ENCODE data around the gene ADCY9.
"Not testable (repeated sequence)": the region's sequence is repeated elsewhere in the genome, so short reads cannot be mapped to it uniquely, and the experiment has no call there.

The ADCY9 gene

GRCh38 chr16:3948378-3948995 is 167.8 kb downstream of the ADCY9 start:
- no peaks in the 10 kb centered on the region for H3K27me3 ChIP-seq (ENCODE audit: control insufficient read depth, insufficient read depth, low read length, poor library complexity, severe bottlenecking)
- H3K4me3 ChIP-seq (ENCODE audit: insufficient read depth, low read depth, low read length), result no peak overlapping the region
- H3K4me1 ChIP-seq (ENCODE audit: control insufficient read depth, insufficient read depth, low read length), result no peaks in the 10 kb centered on the region
- WGBS, 2 experiments, result 94 to 95% methylated on average over 17 of the region's 17 CpGs
- no peaks in the 10 kb centered on the region for H3K36me3 ChIP-seq (ENCODE audit: control insufficient read depth, insufficient read depth, low read length)
- no peak overlapping the region for H3K27ac ChIP-seq (ENCODE audit: insufficient read depth, low read depth, low read length, poor library complexity, severe bottlenecking)
- no peaks in the 10 kb centered on the region for H3K9me3 ChIP-seq (ENCODE audit: control insufficient read depth, low read length)

GRCh38 chr16:3946604-3947180 is 169.6 kb downstream of the ADCY9 start:
- H3K4me3 ChIP-seq (ENCODE audit: insufficient read depth, low read depth, low read length), result no peak overlapping the region
- H3K36me3 ChIP-seq (ENCODE audit: control insufficient read depth, insufficient read depth, low read length), result no peaks in the 10 kb centered on the region
- H3K27ac ChIP-seq (ENCODE audit: insufficient read depth, low read depth, low read length, poor library complexity, severe bottlenecking), result no peak overlapping the region
- H3K27me3 ChIP-seq (ENCODE audit: control insufficient read depth, insufficient read depth, low read length, poor library complexity, severe bottlenecking), result no peaks in the 10 kb centered on the region
- no peaks in the 10 kb centered on the region for H3K4me1 ChIP-seq (ENCODE audit: control insufficient read depth, insufficient read depth, low read length)
- WGBS, 2 experiments, result 90% methylated on average over 20 of the region's 20 CpGs
- H3K9me3 ChIP-seq (ENCODE audit: control insufficient read depth, low read length), result no peaks in the 10 kb centered on the region

GRCh38 chr16:3945751-3946603 is 170.3 kb downstream of the ADCY9 start:
- no peaks in the 10 kb centered on the region for H3K36me3 ChIP-seq (ENCODE audit: control insufficient read depth, insufficient read depth, low read length)
- 88 to 90% methylated on average over 11 of the region's 11 CpGs for WGBS, 2 experiments
- H3K4me1 ChIP-seq (ENCODE audit: control insufficient read depth, insufficient read depth, low read length), result no peaks in the 10 kb centered on the region
- no peaks in the 10 kb centered on the region for H3K27me3 ChIP-seq (ENCODE audit: control insufficient read depth, insufficient read depth, low read length, poor library complexity, severe bottlenecking)
- no peak overlapping the region for H3K27ac ChIP-seq (ENCODE audit: insufficient read depth, low read depth, low read length, poor library complexity, severe bottlenecking)
- no peaks in the 10 kb centered on the region for H3K9me3 ChIP-seq (ENCODE audit: control insufficient read depth, low read length)
- no peak overlapping the region for H3K4me3 ChIP-seq (ENCODE audit: insufficient read depth, low read depth, low read length)

GRCh38 chr16:3944457-3944856 is 171.8 kb downstream of the ADCY9 start:
- H3K4me1 ChIP-seq (ENCODE audit: control insufficient read depth, insufficient read depth, low read length); H3K36me3 ChIP-seq (ENCODE audit: control insufficient read depth, insufficient read depth, low read length); H3K27ac ChIP-seq (ENCODE audit: insufficient read depth, low read depth, low read length, poor library complexity, severe bottlenecking); H3K27me3 ChIP-seq (ENCODE audit: control insufficient read depth, insufficient read depth, low read length, poor library complexity, severe bottlenecking); H3K9me3 ChIP-seq (ENCODE audit: control insufficient read depth, low read length); H3K4me3 ChIP-seq (ENCODE audit: insufficient read depth, low read depth, low read length): not testable (repeated sequence)
- 84 to 88% methylated on average over 2 of the region's 2 CpGs for WGBS, 2 experiments

GRCh38 chr16:3942146-3942545 is 174.1 kb downstream of the ADCY9 start:
- H3K4me3 ChIP-seq (ENCODE audit: insufficient read depth, low read depth, low read length); H3K4me1 ChIP-seq (ENCODE audit: control insufficient read depth, insufficient read depth, low read length); H3K27me3 ChIP-seq (ENCODE audit: control insufficient read depth, insufficient read depth, low read length, poor library complexity, severe bottlenecking); H3K36me3 ChIP-seq (ENCODE audit: control insufficient read depth, insufficient read depth, low read length); H3K9me3 ChIP-seq (ENCODE audit: control insufficient read depth, low read length); H3K27ac ChIP-seq (ENCODE audit: insufficient read depth, low read depth, low read length, poor library complexity, severe bottlenecking): not testable (repeated sequence)
- 70 to 100% methylated on average over 1 to 2 of the region's 4 CpGs for WGBS, 2 experiments

- Histone ChIP-seq H3K9me3 (ENCODE audit: control insufficient read depth, low read length) (no peaks in the 10 kb centered on the region), H3K4me3 (ENCODE audit: insufficient read depth, low read depth, low read length) (peak overlapping the region; percentile 24), H3K4me1 (ENCODE audit: control insufficient read depth, insufficient read depth, low read length) (no peaks in the 10 kb centered on the region), H3K27me3 (ENCODE audit: control insufficient read depth, insufficient read depth, low read length, poor library complexity, severe bottlenecking) (peaks cover 6% of the 10 kb centered on the region), H3K27ac (ENCODE audit: insufficient read depth, low read depth, low read length, poor library complexity, severe bottlenecking) (no peak overlapping the region), H3K36me3 (ENCODE audit: control insufficient read depth, insufficient read depth, low read length) (no peaks in the 10 kb centered on the region)
- 27% methylated on average over 43 of the region's 43 CpGs for WGBS, 2 experiments
Observed at GRCh38 chr16:3938843-3939624, 177.2 kb downstream of the ADCY9 start.

GRCh38 chr16:3938471-3938842 is 177.8 kb downstream of the ADCY9 start:
- no peaks in the 10 kb centered on the region for H3K4me1 ChIP-seq (ENCODE audit: control insufficient read depth, insufficient read depth, low read length)

GRCh38 chr16:3937066-3937875 is 179.0 kb downstream of the ADCY9 start:
- peaks cover 6% of the 10 kb centered on the region for H3K27me3 ChIP-seq (ENCODE audit: control insufficient read depth, insufficient read depth, low read length, poor library complexity, severe bottlenecking)
- no peaks in the 10 kb centered on the region for H3K9me3 ChIP-seq (ENCODE audit: control insufficient read depth, low read length)
- H3K4me1 ChIP-seq (ENCODE audit: control insufficient read depth, insufficient read depth, low read length), result no peaks in the 10 kb centered on the region
- H3K27ac ChIP-seq (ENCODE audit: insufficient read depth, low read depth, low read length, poor library complexity, severe bottlenecking), result no peak overlapping the region
- H3K36me3 ChIP-seq (ENCODE audit: control insufficient read depth, insufficient read depth, low read length), result no peaks in the 10 kb centered on the region
- WGBS, 2 experiments, result 93 to 96% methylated on average over 13 of the region's 13 CpGs
- no peak overlapping the region for H3K4me3 ChIP-seq (ENCODE audit: insufficient read depth, low read depth, low read length)

More at GRCh38 chr16:3938471-3938842, 177.8 kb downstream of the ADCY9 start:
- no peaks in the 10 kb centered on the region for H3K9me3 ChIP-seq (ENCODE audit: control insufficient read depth, low read length)
- H3K36me3 ChIP-seq (ENCODE audit: control insufficient read depth, insufficient read depth, low read length), result no peaks in the 10 kb centered on the region
- H3K27ac ChIP-seq (ENCODE audit: insufficient read depth, low read depth, low read length, poor library complexity, severe bottlenecking), result no peak overlapping the region
- peak overlapping the region; percentile 24 for H3K4me3 ChIP-seq (ENCODE audit: insufficient read depth, low read depth, low read length)
- 93 to 94% methylated on average over 19 of the region's 19 CpGs for WGBS, 2 experiments
- H3K27me3 ChIP-seq (ENCODE audit: control insufficient read depth, insufficient read depth, low read length, poor library complexity, severe bottlenecking), result peaks cover 6% of the 10 kb centered on the region

- WGBS, 2 experiments, result 90% methylated on average over 4 of the region's 4 CpGs
- Histone ChIP-seq H3K9me3 (ENCODE audit: control insufficient read depth, low read length) (no peaks in the 10 kb centered on the region), H3K27ac (ENCODE audit: insufficient read depth, low read depth, low read length, poor library complexity, severe bottlenecking) (no peak overlapping the region), H3K4me1 (ENCODE audit: control insufficient read depth, insufficient read depth, low read length) (no peaks in the 10 kb centered on the region), H3K36me3 (ENCODE audit: control insufficient read depth, insufficient read depth, low read length) (no peaks in the 10 kb centered on the region), H3K27me3 (ENCODE audit: control insufficient read depth, insufficient read depth, low read length, poor library complexity, severe bottlenecking) (peaks cover 6% of the 10 kb centered on the region), H3K4me3 (ENCODE audit: insufficient read depth, low read depth, low read length) (no peak overlapping the region)
Observed at GRCh38 chr16:3935921-3936320, 180.3 kb downstream of the ADCY9 start.
